Subcutaneous adipose tissue (tissue), 4 donors: ENCODE results near the gene CCNYL1. TPM values are rescaled to one million over a fixed set of nuclear protein-coding genes. Genes with fewer than 3 reads are reported as not detected.

Experiments used
- CTCF ChIP-seq: fragments of 450-650 bp; IDR thresholded peaks from one replicate; pipeline ENCODE4 v1.5.1; 2016; ENCODE audit warnings: low read depth, mild to moderate bottlenecking, control low read depth, antibody characterized with exemption, moderate library complexity
- total RNA-seq, 4 donors: library from RNA; depleted of rRNA; stranded (reverse); fragments of >200 nt; gene quantifications; one replicate each; pipeline ENCODE4 v1.1.0, GENCODE V29; 2016

The CCNYL1 gene
- total RNA-seq, 4 donors from 2014 or later: 17.0 to 26.4 (median 20.8) TPM

GRCh38 chr2:207676827-207677354 lies 34.5 kb upstream of the CCNYL1 start:
- no peak for TF ChIP-seq CTCF

- no peak for TF ChIP-seq CTCF
Observed at GRCh38 chr2:207681431-207681830, 30.0 kb upstream of the CCNYL1 start.

GRCh38 chr2:207682557-207682956 lies 28.9 kb upstream of the CCNYL1 start:
- TF ChIP-seq CTCF: no peak

GRCh38 chr2:207683438-207683837 lies 28.0 kb upstream of the CCNYL1 start:
- no peak for TF ChIP-seq CTCF

GRCh38 chr2:207683879-207684627 lies 27.4 kb upstream of the CCNYL1 start:
- TF ChIP-seq CTCF: no peak

- no peak for TF ChIP-seq CTCF
Observed at GRCh38 chr2:207686812-207687211, 24.6 kb upstream of the CCNYL1 start.

GRCh38 chr2:207688597-207688996 lies 22.8 kb upstream of the CCNYL1 start:
- no peak for TF ChIP-seq CTCF
